Tibial nerve (tissue), 4 donors: ENCODE results near the gene RARA. TPM values are rescaled to one million over a fixed set of nuclear protein-coding genes. Genes with fewer than 3 reads are reported as not detected.
"Not testable (repeated sequence)": the region's sequence is repeated elsewhere in the genome, so short reads cannot be mapped to it uniquely, and the experiment has no call there.

Source experiments
- DNase-seq, 2 donors: peaks; one replicate each; pipeline ENCODE4 v3.0.0-alpha.2; 2019; ENCODE audit warnings: low spot score in 2 of 2
- H3K27ac ChIP-seq, 4 donors: fragments of 200-600 bp; sonication (generic) in 3 of 4; one replicate each; pipeline ENCODE4 v1.5.1; 2017 to 2019; ENCODE audit warnings: mild to moderate bottlenecking in 1 of 4
- H3K27me3 ChIP-seq, 2 donors: fragments of 200-600 bp; sonication (generic) in 1 of 2; one replicate each; pipeline versions ENCODE4 v1.5.1 to v1.6.0; 2017 to 2019
- H3K36me3 ChIP-seq, 3 donors: fragments of 200-600 bp; sonication (generic); one replicate each; pipeline ENCODE4 v1.5.1; 2018 to 2019
- H3K4me1 ChIP-seq, 4 donors: fragments of 200-600 bp; sonication (generic) in 3 of 4; one replicate each; pipeline ENCODE4 v1.5.1; 2017 to 2019
- H3K4me3 ChIP-seq, 4 donors: fragments of 200-600 bp; sonication (generic) in 3 of 4; one replicate each; pipeline ENCODE4 v1.5.1; 2017 to 2019; ENCODE audit warnings: mild to moderate bottlenecking in 1 of 4, moderate library complexity in 1 of 4
- H3K9me3 ChIP-seq, 4 donors: fragments of 200-600 bp; sonication (generic) in 3 of 4; one replicate each; pipeline ENCODE4 v1.5.1; 2017 to 2019
- EP300 ChIP-seq, 2 donors: sonication (generic); formaldehyde crosslinking; IDR thresholded peaks; one replicate each; pipeline ENCODE4 v1.6.1; 2017; ENCODE audit warnings: antibody characterized with exemption in 2 of 2, mild to moderate bottlenecking in 1 of 2
- POLR2A ChIP-seq, 2 donors: fragments of 450-650 bp; IDR thresholded peaks; one replicate each; pipeline ENCODE4 v1.6.1; 2017; ENCODE audit warnings: antibody characterized with exemption in 2 of 2, mild to moderate bottlenecking in 2 of 2, moderate library complexity in 2 of 2
- WGBS, 2 donors: methylation state at CpG; one replicate each; pipeline ENCODE4 v1.1.5; 2018; 5-methylcytosine and 5-hydroxymethylcytosine counted together
- total RNA-seq, 4 donors: library from RNA; depleted of rRNA; stranded (reverse); fragments of >200 nt; gene quantifications; one replicate each; pipeline ENCODE4 v1.1.0, GENCODE V29; 2016
- TF ChIP-seq, protein P1 (sequence below), 5 experiments: fragments of 200-600 bp in 3 of 5; fragments of 450-650 bp in 2 of 5; sonication (generic) in 3 of 5; IDR thresholded peaks; one replicate each; pipeline ENCODE4 v1.5.1; 2016 to 2019; ENCODE audit warnings: antibody characterized with exemption in 5 of 5, mild to moderate bottlenecking in 3 of 5, moderate library complexity in 2 of 5

RARA gene
- total RNA-seq, 4 donors from 2014 or later, result 28.9 to 58.2 (median 46.4) TPM

- DNase-seq, result no peak
- Histone ChIP-seq H3K36me3 (no peaks in the 10 kb centered on the region), H3K9me3 (no peaks in the 10 kb centered on the region), H3K27me3 (no peaks in the 10 kb centered on the region), H3K27ac (peak overlapping the region in 2 of 4 donors; percentile 25 to 29), H3K4me1 (peaks cover 0 to 35% (median 12%) of the 10 kb centered on the region in 4 donors), H3K4me3 (no peak overlapping the region)
- 16 to 20% methylated on average over 3 of the region's 3 CpGs for WGBS, 2 donors
- TF ChIP-seq POLR2A (IDR thresholded peaks at IDR 0.05) (no peak), EP300 (IDR thresholded peaks at IDR 0.05) (no peak)
- TF ChIP-seq, protein P1, sequence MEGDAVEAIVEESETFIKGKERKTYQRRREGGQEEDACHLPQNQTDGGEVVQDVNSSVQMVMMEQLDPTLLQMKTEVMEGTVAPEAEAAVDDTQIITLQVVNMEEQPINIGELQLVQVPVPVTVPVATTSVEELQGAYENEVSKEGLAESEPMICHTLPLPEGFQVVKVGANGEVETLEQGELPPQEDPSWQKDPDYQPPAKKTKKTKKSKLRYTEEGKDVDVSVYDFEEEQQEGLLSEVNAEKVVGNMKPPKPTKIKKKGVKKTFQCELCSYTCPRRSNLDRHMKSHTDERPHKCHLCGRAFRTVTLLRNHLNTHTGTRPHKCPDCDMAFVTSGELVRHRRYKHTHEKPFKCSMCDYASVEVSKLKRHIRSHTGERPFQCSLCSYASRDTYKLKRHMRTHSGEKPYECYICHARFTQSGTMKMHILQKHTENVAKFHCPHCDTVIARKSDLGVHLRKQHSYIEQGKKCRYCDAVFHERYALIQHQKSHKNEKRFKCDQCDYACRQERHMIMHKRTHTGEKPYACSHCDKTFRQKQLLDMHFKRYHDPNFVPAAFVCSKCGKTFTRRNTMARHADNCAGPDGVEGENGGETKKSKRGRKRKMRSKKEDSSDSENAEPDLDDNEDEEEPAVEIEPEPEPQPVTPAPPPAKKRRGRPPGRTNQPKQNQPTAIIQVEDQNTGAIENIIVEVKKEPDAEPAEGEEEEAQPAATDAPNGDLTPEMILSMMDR (IDR thresholded peaks at IDR 0.05), result no peak
Observed at GRCh38 chr17:40298726-40299125, 10.3 kb upstream of the RARA start.

GRCh38 chr17:40299159-40299757 lies 9.7 kb upstream of the RARA start:
- H3K27me3 ChIP-seq, H3K4me3 ChIP-seq, H3K36me3 ChIP-seq, DNase-seq, H3K9me3 ChIP-seq: not testable (repeated sequence)
- H3K27ac ChIP-seq, result peak overlapping the region in 1 of 4 donors; percentile 28
- H3K4me1 ChIP-seq, result peaks cover 0 to 41% (median 17%) of the 10 kb centered on the region in 4 donors
- 67 to 74% methylated on average over 7 of the region's 7 CpGs for WGBS, 2 donors

- H3K4me1 ChIP-seq, result peaks cover 0 to 49% (median 19%) of the 10 kb centered on the region in 4 donors
Observed at GRCh38 chr17:40301315-40301714, 7.7 kb upstream of the RARA start.

DNA sequence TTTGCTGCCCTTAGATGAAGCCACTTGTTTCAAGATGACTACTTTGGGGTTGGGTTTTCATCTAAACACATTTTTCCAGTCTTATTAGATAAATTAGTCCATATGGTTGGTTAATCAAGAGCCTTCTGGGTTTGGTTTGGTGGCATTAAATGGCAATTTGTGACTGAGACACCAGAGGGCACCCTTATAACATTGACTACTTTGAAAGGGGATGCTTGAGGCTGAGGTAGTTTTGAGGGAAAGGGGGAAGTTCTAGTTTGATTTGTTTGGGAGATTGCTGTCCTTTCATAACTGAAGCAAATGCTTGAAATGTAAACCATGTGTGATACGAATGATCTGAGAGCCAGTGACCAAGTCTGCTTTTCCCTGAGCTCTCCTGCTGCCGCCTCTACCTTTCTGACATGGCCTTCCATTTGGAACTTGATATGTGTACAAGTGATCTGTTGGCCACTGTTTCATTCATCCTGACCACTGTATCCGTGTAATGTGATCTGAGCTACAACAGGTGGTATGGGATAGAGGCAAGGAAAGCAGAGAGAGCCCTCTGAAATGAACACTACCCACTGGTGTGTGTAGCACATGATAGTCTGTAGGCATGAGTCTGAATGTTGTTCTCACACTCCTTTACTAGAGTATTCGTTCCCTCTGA lies 5.8 kb upstream of the RARA start:
- H3K27ac ChIP-seq, result peak overlapping the region in 2 of 4 donors; percentile 46 to 66
- DNase-seq, result peak in 1 of 2 donors; percentile 93
- H3K9me3 ChIP-seq, result no peaks in the 10 kb centered on the region
- TF ChIP-seq EP300 (IDR thresholded peaks at IDR 0.05) (peak in 1 of 2 donors; percentile 36), POLR2A (IDR thresholded peaks at IDR 0.05) (no peak)
- TF ChIP-seq, protein P1 (IDR thresholded peaks at IDR 0.05), result peak; percentile 66 to 90 (median 79)
- H3K4me1 ChIP-seq, result peaks cover 0 to 61% (median 33%) of the 10 kb centered on the region in 4 donors
- no peaks in the 10 kb centered on the region for H3K27me3 ChIP-seq
- no peaks in the 10 kb centered on the region for H3K36me3 ChIP-seq
- no peak overlapping the region for H3K4me3 ChIP-seq
- 32 to 34% methylated on average over 4 of the region's 4 CpGs for WGBS, 2 donors

More at GRCh38 chr17:40301315-40301714, 7.7 kb upstream of the RARA start:
- H3K36me3 ChIP-seq, result no peaks in the 10 kb centered on the region
- 56 to 60% methylated on average over 4 of the region's 4 CpGs for WGBS, 2 donors
- H3K27me3 ChIP-seq, result no peaks in the 10 kb centered on the region
- no peak for DNase-seq
- TF ChIP-seq, protein P1 (IDR thresholded peaks at IDR 0.05), result no peak
- TF ChIP-seq EP300 (IDR thresholded peaks at IDR 0.05) (no peak), POLR2A (IDR thresholded peaks at IDR 0.05) (no peak)
- no peaks in the 10 kb centered on the region for H3K9me3 ChIP-seq
- no peak overlapping the region for H3K27ac ChIP-seq
- no peak overlapping the region for H3K4me3 ChIP-seq

DNA sequence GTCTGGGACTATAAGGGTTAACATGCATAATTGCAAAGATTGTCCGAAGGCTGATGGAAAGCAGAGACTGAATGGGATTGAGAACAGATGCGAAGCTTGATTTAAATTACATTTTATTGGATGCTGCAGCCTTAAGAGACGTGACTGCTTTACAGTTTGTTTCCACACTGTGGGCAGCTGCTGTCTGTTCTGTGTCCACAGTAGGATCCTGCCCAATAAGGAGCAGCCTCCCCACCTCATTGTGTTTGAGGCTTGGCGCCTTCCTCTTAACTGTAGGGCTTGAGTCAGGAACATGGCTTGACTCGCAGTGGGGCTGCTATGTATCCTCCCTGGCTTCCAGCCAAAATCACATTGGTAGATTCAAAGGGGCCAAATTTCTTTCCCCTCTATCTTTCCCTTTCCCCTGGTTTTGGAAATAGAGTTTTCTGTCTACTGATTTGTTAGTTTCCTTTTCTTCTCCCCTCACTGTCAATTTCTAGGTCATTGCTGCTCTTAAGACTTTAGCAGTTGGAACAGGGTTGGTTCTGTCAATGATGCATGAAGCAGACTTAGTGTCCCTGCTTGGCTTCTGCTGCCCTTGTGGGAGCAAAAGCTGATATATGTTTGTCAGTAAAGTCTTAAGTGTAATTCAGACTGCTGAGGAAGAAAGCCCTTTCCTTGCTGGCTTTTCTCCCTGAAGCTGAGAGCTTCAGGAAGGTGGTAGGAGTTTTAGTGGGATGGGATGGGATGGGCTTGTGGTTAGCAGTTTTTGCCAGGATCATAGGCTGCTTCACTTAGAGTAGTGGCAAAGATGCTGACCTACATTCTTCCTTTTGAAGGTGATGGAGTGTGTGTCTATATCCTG lies 5.0 kb upstream of the RARA start:
- Histone ChIP-seq H3K4me3 (no peak overlapping the region), H3K4me1 (peaks cover 0 to 61% (median 41%) of the 10 kb centered on the region in 4 donors), H3K27me3 (no peaks in the 10 kb centered on the region), H3K27ac (peak overlapping the region in 2 of 4 donors; percentile 46 to 66), H3K9me3 (no peaks in the 10 kb centered on the region), H3K36me3 (no peaks in the 10 kb centered on the region)
- DNase-seq, result no peak
- no peak for TF ChIP-seq EP300 (IDR thresholded peaks at IDR 0.05)
- TF ChIP-seq, protein P1 (IDR thresholded peaks at IDR 0.05), result no peak
- WGBS, 2 donors, result 26 to 35% methylated on average over 5 of the region's 5 CpGs

GRCh38 chr17:40304552-40304863 lies 4.5 kb upstream of the RARA start:
- DNase-seq, H3K27me3 ChIP-seq, H3K9me3 ChIP-seq, H3K4me3 ChIP-seq, H3K36me3 ChIP-seq: not testable (repeated sequence)
- 77 to 90% methylated on average over 5 of the region's 5 CpGs for WGBS, 2 donors
- H3K27ac ChIP-seq, result peak overlapping the region in 2 of 4 donors; percentile 59 to 66
- peaks cover 0 to 61% (median 47%) of the 10 kb centered on the region in 4 donors for H3K4me1 ChIP-seq

- not testable (repeated sequence) for H3K9me3 ChIP-seq, H3K36me3 ChIP-seq, DNase-seq, H3K27me3 ChIP-seq, H3K4me3 ChIP-seq
- Histone ChIP-seq H3K27ac (peak overlapping the region in 2 of 4 donors; percentile 59 to 66), H3K4me1 (peaks cover 0 to 64% (median 51%) of the 10 kb centered on the region in 4 donors)
- 88 to 92% methylated on average over 5 of the region's 5 CpGs for WGBS, 2 donors
Observed at GRCh38 chr17:40304866-40305265, 4.1 kb upstream of the RARA start.
